ENCODE results near the gene SORBS2. TPM values are rescaled to one million over a fixed set of nuclear protein-coding genes. Genes with fewer than 3 reads are reported as not detected.

Gene SORBS2
- total RNA-seq, 1 experiment from 2014 or later: 9.7 TPM

DNA sequence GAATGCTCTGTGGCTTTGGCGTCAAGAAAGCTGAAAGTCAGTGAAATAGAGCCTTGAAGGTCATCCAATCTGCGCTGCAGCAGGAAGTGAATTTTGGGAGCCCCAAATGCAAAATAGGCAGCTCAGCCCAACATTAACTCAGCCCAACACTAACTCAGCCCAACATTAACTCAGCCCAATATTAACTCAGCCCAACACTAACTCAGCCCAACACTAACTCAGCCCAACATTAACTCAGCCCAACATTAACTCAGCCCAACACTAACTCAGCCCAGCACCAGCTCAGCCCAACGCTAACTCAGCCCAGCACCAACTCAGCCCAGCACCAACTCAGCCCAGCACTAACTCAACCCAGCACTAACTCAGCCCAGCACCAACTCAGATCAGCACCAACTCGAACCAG is 71.5 kb downstream of the SORBS2 start:
- Mint-ChIP-seq H3K4me3 (no peak overlapping the region), H3K27ac (peak overlapping the region in 2 of 3 experiments; percentile 10 to 74; a peak in 2 of 7 replicates), H3K36me3 (ENCODE audit: insufficient read depth in 1 of 3, low read depth in 3 of 3) (peaks cover 0 to 17% (median 11%) of the 10 kb centered on the region in 3 experiments; a peak in 5 of 7 replicates), H3K4me1 (peaks cover 41 to 57% of the 10 kb centered on the region in 2 experiments), H3K27me3 (ENCODE audit: low read depth) (no peaks in the 10 kb centered on the region; the same call in none of the 2 replicates), H3K9me3 (peaks cover 0 to 2% of the 10 kb centered on the region in 2 experiments; a peak in 1 of 5 replicates)
- no peak overlapping the region for H3K27ac ChIP-seq (ENCODE audit: insufficient read length, low read depth, low read length)
- H3K4me1 ChIP-seq (ENCODE audit: insufficient read depth, low read length): peaks cover 15% of the 10 kb centered on the region
- no peak overlapping the region for H3K56ac ChIP-seq (ENCODE audit: insufficient read length, low read depth, low read length)
- H4K5ac ChIP-seq (ENCODE audit: insufficient read length, low read depth, low read length): no peak overlapping the region
- no peaks in the 10 kb centered on the region for H3K9me3 ChIP-seq (ENCODE audit: control insufficient read depth, low read depth, low read length)
- no peak overlapping the region for H3K14ac ChIP-seq (ENCODE audit: insufficient read depth, low read length)
- no peak overlapping the region for H2BK120ac ChIP-seq (ENCODE audit: low read depth, low read length, poor library complexity, severe bottlenecking)
- H3K18ac ChIP-seq (ENCODE audit: insufficient read length, low read depth, low read length): no peak overlapping the region
- no peaks in the 10 kb centered on the region for H3K79me1 ChIP-seq (ENCODE audit: insufficient read depth, low read depth, low read length, poor library complexity, severe bottlenecking)
- no peak overlapping the region for H4K91ac ChIP-seq (ENCODE audit: insufficient read length, low read depth, low read length)
- WGBS (ENCODE audit: extremely low coverage, insufficient read length, low lambda C conversion rate): no CpG with 5 or more reads among the region's 4 CpGs
- no peak for DNase-seq
- H3K9ac ChIP-seq (ENCODE audit: extremely low read depth, insufficient read length, low read length): no peak overlapping the region
- H3K23me2 ChIP-seq (ENCODE audit: insufficient read length, low read depth, low read length, poor library complexity, severe bottlenecking): no peaks in the 10 kb centered on the region
- no peaks in the 10 kb centered on the region for H3K27me3 ChIP-seq (ENCODE audit: insufficient read depth, low read length)
- no peak overlapping the region for H2BK5ac ChIP-seq (ENCODE audit: insufficient read length, low read length)
- H3T11ph ChIP-seq (ENCODE audit: low read length): no peak overlapping the region
- TF ChIP-seq, protein P1, sequence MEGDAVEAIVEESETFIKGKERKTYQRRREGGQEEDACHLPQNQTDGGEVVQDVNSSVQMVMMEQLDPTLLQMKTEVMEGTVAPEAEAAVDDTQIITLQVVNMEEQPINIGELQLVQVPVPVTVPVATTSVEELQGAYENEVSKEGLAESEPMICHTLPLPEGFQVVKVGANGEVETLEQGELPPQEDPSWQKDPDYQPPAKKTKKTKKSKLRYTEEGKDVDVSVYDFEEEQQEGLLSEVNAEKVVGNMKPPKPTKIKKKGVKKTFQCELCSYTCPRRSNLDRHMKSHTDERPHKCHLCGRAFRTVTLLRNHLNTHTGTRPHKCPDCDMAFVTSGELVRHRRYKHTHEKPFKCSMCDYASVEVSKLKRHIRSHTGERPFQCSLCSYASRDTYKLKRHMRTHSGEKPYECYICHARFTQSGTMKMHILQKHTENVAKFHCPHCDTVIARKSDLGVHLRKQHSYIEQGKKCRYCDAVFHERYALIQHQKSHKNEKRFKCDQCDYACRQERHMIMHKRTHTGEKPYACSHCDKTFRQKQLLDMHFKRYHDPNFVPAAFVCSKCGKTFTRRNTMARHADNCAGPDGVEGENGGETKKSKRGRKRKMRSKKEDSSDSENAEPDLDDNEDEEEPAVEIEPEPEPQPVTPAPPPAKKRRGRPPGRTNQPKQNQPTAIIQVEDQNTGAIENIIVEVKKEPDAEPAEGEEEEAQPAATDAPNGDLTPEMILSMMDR (conservative IDR thresholded peaks at IDR 0.05): no peak
- no peaks in the 10 kb centered on the region for H4K20me1 ChIP-seq (ENCODE audit: control insufficient read depth, insufficient read depth, insufficient read length)
- no peak overlapping the region for H3K4ac ChIP-seq (ENCODE audit: low read depth, low read length)
- H2BK20ac ChIP-seq (ENCODE audit: low read depth, low read length, poor library complexity, severe bottlenecking): no peak overlapping the region
- H4K8ac ChIP-seq (replicated peaks; ENCODE audit: insufficient read length, low read depth, low read length): no peak overlapping the region
- H3K4me2 ChIP-seq (ENCODE audit: insufficient read depth, insufficient read length, low read length): no peak overlapping the region
- no peaks in the 10 kb centered on the region; the same call in 1 of the 2 replicates for H3K79me2 ChIP-seq (ENCODE audit: insufficient read depth, low read length)
- no peak overlapping the region for H2AFZ ChIP-seq (ENCODE audit: low read length)
- no peak overlapping the region for H3K23ac ChIP-seq (ENCODE audit: insufficient read length, low read depth, low read length)
- H2AK5ac ChIP-seq (ENCODE audit: insufficient read length, low read length): no peak overlapping the region
- H2BK15ac ChIP-seq (ENCODE audit: low read depth, low read length): no peak overlapping the region
- no peak overlapping the region for H2BK12ac ChIP-seq (ENCODE audit: insufficient read length, low read depth, low read length)
